ENCODE results near the gene LENG8.
"Not testable (repeated sequence)": the region's sequence is repeated elsewhere in the genome, so short reads cannot be mapped to it uniquely, and the experiment has no call there.

The LENG8 gene

DNA sequence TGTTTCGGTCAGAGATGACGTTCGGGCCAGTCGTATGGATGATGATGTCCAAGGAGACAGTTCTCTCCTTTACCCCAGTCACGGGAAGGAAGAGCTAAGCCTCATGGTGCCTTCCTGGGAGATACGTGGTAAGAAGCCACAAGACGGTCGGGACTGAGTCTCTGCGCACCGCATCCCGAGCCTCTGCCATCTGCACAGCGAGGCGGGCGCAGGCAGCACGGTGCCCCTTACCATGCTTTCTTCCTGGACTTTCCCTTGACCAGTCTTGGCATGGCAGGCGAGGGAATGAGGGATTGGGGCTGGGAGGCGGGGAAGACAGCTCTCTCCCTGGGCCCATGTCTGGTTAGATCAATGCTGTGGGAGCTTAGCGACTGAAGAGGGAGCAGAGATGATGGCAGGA, 43.6 kb downstream of the LENG8 start (continued):
- TF ChIP-seq, protein P1, sequence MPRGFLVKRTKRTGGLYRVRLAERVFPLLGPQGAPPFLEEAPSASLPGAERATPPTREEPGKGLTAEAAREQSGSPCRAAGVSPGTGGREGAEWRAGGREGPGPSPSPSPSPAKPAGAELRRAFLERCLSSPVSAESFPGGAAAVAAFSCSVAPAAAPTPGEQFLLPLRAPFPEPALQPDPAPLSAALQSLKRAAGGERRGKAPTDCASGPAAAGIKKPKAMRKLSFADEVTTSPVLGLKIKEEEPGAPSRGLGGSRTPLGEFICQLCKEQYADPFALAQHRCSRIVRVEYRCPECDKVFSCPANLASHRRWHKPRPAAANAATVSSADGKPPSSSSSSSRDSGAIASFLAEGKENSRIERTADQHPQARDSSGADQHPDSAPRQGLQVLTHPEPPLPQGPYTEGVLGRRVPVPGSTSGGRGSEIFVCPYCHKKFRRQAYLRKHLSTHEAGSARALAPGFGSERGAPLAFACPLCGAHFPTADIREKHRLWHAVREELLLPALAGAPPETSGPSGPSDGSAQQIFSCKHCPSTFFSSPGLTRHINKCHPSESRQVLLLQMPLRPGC (tag by site-specific recombination; IDR thresholded peaks at IDR 0.05), result no peak

DNA sequence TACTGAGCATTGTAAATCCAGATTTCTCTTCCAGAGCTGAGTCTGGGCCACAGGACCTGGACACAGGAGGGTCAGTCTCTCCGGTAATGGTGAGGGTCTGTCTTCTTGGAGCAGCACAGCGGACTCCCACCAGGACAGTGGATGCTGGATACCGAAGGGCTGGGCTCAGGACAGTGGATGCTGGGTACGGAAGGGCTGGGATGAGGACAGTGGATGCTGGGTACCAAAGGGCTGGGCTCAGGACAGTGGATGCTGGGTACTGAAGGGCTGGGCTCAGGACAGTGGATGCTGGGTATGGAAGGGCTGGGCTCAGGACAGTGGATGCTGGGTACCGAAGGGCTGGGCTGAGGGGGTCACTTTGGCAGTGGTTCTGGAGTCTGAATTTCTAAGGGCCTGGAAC, 44.1 kb downstream of the LENG8 start:
- H3K9me3 ChIP-seq (ENCODE audit: control insufficient read depth, insufficient read depth, low read depth, low read length); H3K4me3 ChIP-seq (ENCODE audit: low read depth, low read length); CTCF ChIA-PET; H3K36me3 ChIP-seq (ENCODE audit: control insufficient read depth in 2 of 2, insufficient read depth in 1 of 2, low read length in 2 of 2); POLR2A ChIA-PET; H3K27ac ChIP-seq (ENCODE audit: extremely low read depth, low read depth, low read length); H3K4me1 ChIP-seq (ENCODE audit: control insufficient read depth, insufficient read depth, low read length): not testable (repeated sequence)

DNA sequence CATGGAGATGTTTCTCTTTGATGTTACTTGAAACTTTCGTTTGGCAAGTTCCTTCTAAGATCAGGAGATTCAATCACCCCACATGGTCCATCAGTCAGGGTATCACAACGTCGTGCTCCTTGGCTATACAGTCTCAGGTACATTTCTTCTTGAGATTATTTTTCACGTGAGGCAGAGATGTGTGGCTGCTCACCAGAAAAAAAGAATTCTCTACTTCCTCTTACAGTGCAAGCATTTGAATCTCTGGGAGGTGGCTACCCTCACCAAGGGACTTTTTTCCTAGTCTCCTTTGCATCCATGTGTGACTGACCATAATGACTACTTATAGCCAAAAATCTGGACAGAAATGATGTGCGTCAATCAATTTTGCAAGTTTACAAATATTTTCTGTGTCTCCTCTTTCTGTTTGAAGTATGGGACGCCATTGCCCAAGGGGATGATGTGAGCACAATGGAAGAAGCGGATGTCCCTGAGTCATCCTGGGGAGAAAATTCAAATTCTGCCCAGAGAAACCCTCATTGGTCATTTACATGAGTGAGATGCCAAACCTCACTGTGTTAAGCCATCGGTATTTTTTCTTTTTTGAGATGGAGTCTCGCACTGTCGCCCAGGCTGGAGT, 45.1 kb downstream of the LENG8 start:
- no peak overlapping the region for H3K4me3 ChIP-seq (ENCODE audit: low read depth, low read length)
- ChIA-PET CTCF (no interaction called here), POLR2A (no interaction called here)
- no peaks in the 10 kb centered on the region for H3K4me1 ChIP-seq (ENCODE audit: control insufficient read depth, insufficient read depth, low read length)
- no peaks in the 10 kb centered on the region for H3K36me3 ChIP-seq (ENCODE audit: control insufficient read depth in 2 of 2, insufficient read depth in 1 of 2, low read length in 2 of 2)
- H3K27ac ChIP-seq (ENCODE audit: extremely low read depth, low read depth, low read length), result no peak overlapping the region
- H3K9me3 ChIP-seq (ENCODE audit: control insufficient read depth, insufficient read depth, low read depth, low read length), result no peaks in the 10 kb centered on the region
- TF ChIP-seq ZNF585B (tag by site-specific recombination; IDR thresholded peaks at IDR 0.05), result no peak

DNA sequence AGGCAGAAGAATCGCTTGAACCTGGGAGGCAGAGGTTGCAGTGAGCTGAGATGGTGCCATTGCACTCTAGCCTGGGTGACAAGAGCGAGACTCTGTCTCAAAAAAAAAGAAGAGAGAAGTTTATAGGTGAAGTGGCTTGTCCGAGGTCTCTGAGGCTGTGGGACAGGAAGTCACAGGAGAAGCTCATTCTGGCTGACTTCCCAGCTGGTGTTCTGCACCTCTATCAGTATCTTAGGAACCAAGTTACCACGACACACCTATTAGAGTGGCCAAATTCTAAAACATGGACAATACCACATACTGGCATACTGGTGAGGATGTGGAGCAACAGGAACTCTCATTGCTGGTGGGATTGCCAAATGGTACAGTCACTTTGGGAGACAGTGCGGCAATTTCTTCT, 46.3 kb downstream of the LENG8 start:
- not testable (repeated sequence) for H3K4me3 ChIP-seq (ENCODE audit: low read depth, low read length); H3K4me1 ChIP-seq (ENCODE audit: control insufficient read depth, insufficient read depth, low read length); H3K36me3 ChIP-seq (ENCODE audit: control insufficient read depth in 2 of 2, insufficient read depth in 1 of 2, low read length in 2 of 2); H3K27ac ChIP-seq (ENCODE audit: extremely low read depth, low read depth, low read length); H3K9me3 ChIP-seq (ENCODE audit: control insufficient read depth, insufficient read depth, low read depth, low read length)
- CTCF ChIA-PET, result interaction anchor here (1.2 to 1.8 kb wide), 3 partner anchors 13 to 17 kb away, joined by 6 to 7 read pairs (median 7); no protein-coding TSS in a partner anchor
- POLR2A ChIA-PET, result interaction anchor here (0.6 kb wide), 1 partner anchor 1037 kb away, joined by 10 read pairs; no protein-coding TSS in a partner anchor

DNA sequence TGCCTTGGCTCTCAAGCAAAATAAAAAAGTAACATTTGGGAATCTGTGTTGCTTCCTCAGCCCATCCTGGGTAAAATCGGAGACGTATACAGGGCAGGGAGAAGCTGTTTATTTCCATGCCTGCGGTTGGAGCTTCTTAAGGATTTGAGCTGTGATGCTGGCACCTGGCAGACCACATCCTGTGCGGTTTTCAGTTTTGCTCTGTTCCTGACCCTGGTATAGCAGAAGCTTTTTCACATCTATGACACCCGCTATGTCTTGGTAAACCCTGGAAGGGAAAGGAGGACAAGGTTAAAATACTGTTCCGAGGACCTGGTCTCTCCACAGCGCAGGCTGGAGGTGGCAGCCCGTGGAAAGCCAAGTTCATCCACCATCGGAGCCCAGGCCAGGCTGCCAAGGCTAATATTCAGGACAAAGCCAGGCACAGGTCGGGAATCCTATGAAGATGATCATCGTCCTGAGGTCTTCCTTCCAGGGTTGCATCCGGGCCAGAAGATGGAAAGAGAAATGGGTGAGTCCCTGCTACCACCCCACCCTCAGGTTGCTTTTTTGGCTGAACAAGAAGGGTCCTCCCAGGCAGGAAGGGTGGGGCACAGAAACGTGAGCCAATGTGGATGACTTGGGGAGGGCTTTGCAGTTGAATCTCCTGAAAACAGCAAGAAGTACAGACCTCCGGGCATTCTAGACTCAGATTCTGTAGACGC, 48.9 kb downstream of the LENG8 start:
- CTCF ChIA-PET; H3K27ac ChIP-seq (ENCODE audit: extremely low read depth, low read depth, low read length); H3K4me3 ChIP-seq (ENCODE audit: low read depth, low read length): not testable (repeated sequence)

DNA sequence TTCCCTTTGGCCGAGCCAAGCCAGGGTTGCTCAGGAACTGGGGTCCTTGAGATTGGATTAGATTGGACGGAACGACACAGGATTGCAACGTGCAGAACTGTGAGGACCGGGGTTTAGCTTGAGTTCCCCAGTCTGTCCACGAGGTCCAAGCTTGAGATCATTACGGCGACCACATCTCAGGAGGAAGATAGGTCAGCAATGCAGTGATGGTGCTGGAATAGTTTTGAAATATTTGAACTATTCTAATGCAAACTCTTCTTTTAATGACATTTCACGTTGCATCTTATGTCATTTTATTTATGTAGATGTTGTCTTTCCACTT, 49.4 kb downstream of the LENG8 start:
- POLR2A ChIA-PET; H3K4me1 ChIP-seq (ENCODE audit: control insufficient read depth, insufficient read depth, low read length); H3K9me3 ChIP-seq (ENCODE audit: control insufficient read depth, insufficient read depth, low read depth, low read length); H3K27ac ChIP-seq (ENCODE audit: extremely low read depth, low read depth, low read length); H3K4me3 ChIP-seq (ENCODE audit: low read depth, low read length); H3K36me3 ChIP-seq (ENCODE audit: control insufficient read depth in 2 of 2, insufficient read depth in 1 of 2, low read length in 2 of 2): not testable (repeated sequence)
- CTCF ChIA-PET, result interaction anchor here (0.6 kb wide), 1 partner anchor 686 kb away, joined by 3 read pairs; no protein-coding TSS in a partner anchor

More for the DNA sequence above, 48.9 kb downstream of the LENG8 start:
- H3K4me1 ChIP-seq (ENCODE audit: control insufficient read depth, insufficient read depth, low read length); H3K9me3 ChIP-seq (ENCODE audit: control insufficient read depth, insufficient read depth, low read depth, low read length); H3K36me3 ChIP-seq (ENCODE audit: control insufficient read depth in 2 of 2, insufficient read depth in 1 of 2, low read length in 2 of 2); POLR2A ChIA-PET: not testable (repeated sequence)

DNA sequence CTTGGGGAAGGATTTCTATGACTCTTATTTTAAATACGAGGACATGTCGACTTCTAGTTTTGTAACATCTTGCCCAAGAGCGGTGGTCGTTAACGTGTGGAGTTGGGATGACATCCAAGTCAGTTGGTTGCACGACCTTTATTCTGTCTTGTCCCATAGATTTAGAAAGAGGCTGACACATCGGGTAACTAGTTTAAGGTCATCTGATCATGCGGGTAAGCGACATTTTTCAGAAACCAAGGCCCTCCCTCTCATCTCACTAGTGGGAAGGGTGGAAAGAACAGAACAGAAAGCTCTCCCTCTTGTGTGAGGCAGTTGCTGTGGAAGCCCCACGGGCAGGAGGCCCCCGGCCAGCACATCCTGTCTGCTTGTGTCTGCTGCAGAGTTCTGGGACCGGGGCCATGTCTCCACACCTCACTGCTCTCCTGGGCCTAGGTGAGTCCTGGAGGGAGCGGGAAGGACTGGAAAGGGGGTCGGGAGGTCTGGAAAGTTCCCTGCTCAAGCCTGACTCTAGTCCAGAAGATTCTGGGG, 53.6 kb downstream of the LENG8 start, which contains the start of gene LAIR2:
LAIR2 (plus strand) TSS at position 314 of the 531 bp plus-strand sequence; CDS start at position 402, 88 bp downstream.
- H3K4me3 ChIP-seq (ENCODE audit: low read depth, low read length), result no peak within 1 kb of the TSS
- H3K36me3 ChIP-seq (ENCODE audit: control insufficient read depth in 2 of 2, insufficient read depth in 1 of 2, low read length in 2 of 2), result no peaks in the 10 kb centered on the region
- H3K27ac ChIP-seq (ENCODE audit: extremely low read depth, low read depth, low read length), result no peak within 1 kb of the TSS
- ChIA-PET POLR2A (no interaction called here), CTCF (interaction anchor here (1.7 kb wide), 1 partner anchor 22 kb away, joined by 9 read pairs; no protein-coding TSS in a partner anchor)
- no peak for TF ChIP-seq ZNF239 (tag by site-specific recombination; IDR thresholded peaks at IDR 0.05)
- no peak for TF ChIP-seq ZNF585B (tag by site-specific recombination; IDR thresholded peaks at IDR 0.05)
- no peak for TF ChIP-seq FEZF1 (tag by site-specific recombination; IDR thresholded peaks at IDR 0.05)
- no peak for TF ChIP-seq ZNF837 (tag by site-specific recombination; IDR thresholded peaks at IDR 0.05)
- TF ChIP-seq ZNF157 (tag by site-specific recombination; IDR thresholded peaks at IDR 0.05), result no peak
- TF ChIP-seq BCL11B (tag by site-specific recombination; IDR thresholded peaks at IDR 0.05; ENCODE audit: low read depth), result no peak
- no peak for TF ChIP-seq ZNF23 (tag by site-specific recombination; IDR thresholded peaks at IDR 0.05; ENCODE audit: borderline replicate concordance)
- no peak for TF ChIP-seq ZNF266 (tag by site-specific recombination; IDR thresholded peaks at IDR 0.05; ENCODE audit: low read depth)
- TF ChIP-seq, protein P2, sequence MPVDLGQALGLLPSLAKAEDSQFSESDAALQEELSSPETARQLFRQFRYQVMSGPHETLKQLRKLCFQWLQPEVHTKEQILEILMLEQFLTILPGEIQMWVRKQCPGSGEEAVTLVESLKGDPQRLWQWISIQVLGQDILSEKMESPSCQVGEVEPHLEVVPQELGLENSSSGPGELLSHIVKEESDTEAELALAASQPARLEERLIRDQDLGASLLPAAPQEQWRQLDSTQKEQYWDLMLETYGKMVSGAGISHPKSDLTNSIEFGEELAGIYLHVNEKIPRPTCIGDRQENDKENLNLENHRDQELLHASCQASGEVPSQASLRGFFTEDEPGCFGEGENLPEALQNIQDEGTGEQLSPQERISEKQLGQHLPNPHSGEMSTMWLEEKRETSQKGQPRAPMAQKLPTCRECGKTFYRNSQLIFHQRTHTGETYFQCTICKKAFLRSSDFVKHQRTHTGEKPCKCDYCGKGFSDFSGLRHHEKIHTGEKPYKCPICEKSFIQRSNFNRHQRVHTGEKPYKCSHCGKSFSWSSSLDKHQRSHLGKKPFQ (tag by site-specific recombination; IDR thresholded peaks at IDR 0.05), result no peak
- TF ChIP-seq ZFP69B (tag by site-specific recombination; IDR thresholded peaks at IDR 0.05), result no peak
- H3K4me1 ChIP-seq (ENCODE audit: control insufficient read depth, insufficient read depth, low read length), result no peaks in the 10 kb centered on the region
- no peaks in the 10 kb centered on the region for H3K9me3 ChIP-seq (ENCODE audit: control insufficient read depth, insufficient read depth, low read depth, low read length)

DNA sequence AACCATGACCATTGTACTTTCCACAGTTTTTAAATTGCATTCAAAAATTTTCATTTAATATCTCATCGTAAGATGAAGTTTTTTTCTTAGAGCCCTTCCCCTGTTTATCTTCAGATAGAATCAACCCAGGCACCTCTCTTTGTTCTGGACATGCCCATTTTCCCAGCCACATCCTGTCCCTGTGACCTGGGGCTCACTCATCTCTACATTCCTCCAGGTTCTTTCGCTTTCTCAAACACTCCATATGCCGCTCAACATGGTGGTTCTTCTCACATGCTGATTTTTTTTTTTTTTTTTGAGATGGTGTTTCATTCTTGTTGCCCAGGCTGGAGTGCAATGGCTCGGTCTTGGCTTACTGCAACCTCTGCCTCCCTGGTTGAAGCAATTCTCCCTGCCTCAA, 56.5 kb downstream of the LENG8 start:
- H3K4me3 ChIP-seq (ENCODE audit: low read depth, low read length); H3K9me3 ChIP-seq (ENCODE audit: control insufficient read depth, insufficient read depth, low read depth, low read length); H3K36me3 ChIP-seq (ENCODE audit: control insufficient read depth in 2 of 2, insufficient read depth in 1 of 2, low read length in 2 of 2); H3K27ac ChIP-seq (ENCODE audit: extremely low read depth, low read depth, low read length); POLR2A ChIA-PET; H3K4me1 ChIP-seq (ENCODE audit: control insufficient read depth, insufficient read depth, low read length): not testable (repeated sequence)
- CTCF ChIA-PET, result interaction anchor here (0.6 kb wide), 1 partner anchor 170 kb away, joined by 7 read pairs; no protein-coding TSS in a partner anchor

Measured in HEK293 (cell line).